OCI-LY1 (cell line): Measurements from ENCODE around the gene ZMIZ1.

Experiments
- EZH2 ChIP-seq: fragments of 200-600 bp; sonication (generic), shearing (Covaris generic); IDR thresholded peaks from 2 replicates; pipeline ENCODE4 v1.8.0; 2017; ENCODE audit warnings: borderline replicate concordance, mixed run types, mild to moderate bottlenecking, antibody characterized with exemption, low read length, moderate library complexity, mixed read lengths
- TF ChIP-seq, protein P1 (sequence below): fragments of 200-600 bp; sonication (generic), shearing (Covaris generic); IDR thresholded peaks from 2 replicates; pipeline ENCODE4 v1.5.1; 2017; ENCODE audit warnings: mild to moderate bottlenecking, antibody characterized with exemption, low read length, moderate library complexity, mixed read lengths

DNA sequence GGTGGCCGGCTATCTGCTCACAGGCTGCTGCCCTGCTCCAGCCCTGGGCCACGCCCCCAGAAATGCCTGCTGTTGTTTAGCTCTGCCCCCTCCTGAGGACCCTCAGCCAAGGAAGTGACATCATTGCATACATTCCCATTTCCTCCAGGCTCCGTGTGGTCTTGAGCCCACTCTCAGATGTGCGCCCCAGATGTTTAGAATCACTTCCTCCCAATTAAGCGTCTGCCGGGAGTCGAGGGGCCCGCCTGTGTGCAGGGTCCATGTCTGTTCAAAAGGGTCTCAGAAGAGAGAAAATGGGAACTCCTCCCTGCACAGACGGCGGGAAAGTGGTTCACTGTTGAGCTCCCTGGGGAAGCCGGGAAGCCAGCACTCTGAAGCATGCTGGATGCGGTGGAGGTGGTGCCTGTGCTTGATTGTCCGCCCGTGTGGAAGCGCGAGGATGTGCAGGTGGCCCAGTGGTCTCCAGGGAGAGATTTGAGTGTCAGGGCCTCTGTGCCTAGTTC is 161.6 kb downstream of the ZMIZ1 start:
- TF ChIP-seq, protein P1, sequence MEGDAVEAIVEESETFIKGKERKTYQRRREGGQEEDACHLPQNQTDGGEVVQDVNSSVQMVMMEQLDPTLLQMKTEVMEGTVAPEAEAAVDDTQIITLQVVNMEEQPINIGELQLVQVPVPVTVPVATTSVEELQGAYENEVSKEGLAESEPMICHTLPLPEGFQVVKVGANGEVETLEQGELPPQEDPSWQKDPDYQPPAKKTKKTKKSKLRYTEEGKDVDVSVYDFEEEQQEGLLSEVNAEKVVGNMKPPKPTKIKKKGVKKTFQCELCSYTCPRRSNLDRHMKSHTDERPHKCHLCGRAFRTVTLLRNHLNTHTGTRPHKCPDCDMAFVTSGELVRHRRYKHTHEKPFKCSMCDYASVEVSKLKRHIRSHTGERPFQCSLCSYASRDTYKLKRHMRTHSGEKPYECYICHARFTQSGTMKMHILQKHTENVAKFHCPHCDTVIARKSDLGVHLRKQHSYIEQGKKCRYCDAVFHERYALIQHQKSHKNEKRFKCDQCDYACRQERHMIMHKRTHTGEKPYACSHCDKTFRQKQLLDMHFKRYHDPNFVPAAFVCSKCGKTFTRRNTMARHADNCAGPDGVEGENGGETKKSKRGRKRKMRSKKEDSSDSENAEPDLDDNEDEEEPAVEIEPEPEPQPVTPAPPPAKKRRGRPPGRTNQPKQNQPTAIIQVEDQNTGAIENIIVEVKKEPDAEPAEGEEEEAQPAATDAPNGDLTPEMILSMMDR: no peak
- no peak for TF ChIP-seq EZH2
